Measurements from ENCODE around the gene RAX2. TPM values are rescaled to one million over a fixed set of nuclear protein-coding genes. Genes with fewer than 3 reads are reported as not detected.

Gene RAX2
- total RNA-seq, 1 experiment from 2014 or later, result not detected

DNA sequence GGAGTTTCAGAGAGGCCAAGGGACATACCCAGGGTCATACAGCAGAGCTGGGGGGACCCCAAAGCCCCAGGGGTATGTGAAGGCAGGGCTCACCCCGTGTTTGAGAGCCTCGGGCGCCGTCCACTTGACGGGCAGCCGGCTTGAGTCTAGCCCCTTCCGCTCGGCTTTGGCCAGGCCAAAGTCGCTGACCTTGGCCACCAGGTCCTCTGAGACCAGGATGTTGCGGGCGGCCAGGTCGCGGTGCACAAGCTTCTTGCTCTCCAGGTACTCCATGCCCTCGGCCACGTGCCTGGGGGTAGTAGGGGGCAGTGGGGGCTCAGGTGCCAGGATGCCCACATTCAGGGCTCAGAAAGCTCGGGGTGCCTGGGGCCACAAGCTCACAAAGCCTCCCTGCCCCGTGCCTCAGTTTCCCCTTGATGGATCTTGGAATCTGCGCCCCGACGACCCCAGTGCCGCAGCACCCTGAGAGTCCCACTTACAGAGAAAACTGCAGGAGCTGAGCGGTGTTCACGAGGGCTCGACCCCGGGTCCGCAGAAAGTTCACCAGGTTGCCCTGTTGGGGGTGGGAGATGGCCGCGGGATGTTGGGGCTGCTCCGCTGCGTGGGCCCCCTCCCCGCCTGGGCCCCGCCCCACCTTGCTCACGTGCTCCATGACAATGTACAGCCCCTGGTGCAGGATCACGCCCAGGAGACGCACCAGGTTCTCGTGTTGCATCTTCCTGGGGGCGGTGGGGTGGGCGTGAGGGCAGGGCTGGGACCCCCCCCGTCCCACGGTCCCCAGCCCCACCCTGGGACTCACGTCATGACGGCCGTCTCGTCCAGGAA is 7.1 kb upstream of the RAX2 start (continued):
- no peak for TF ChIP-seq SRF (IDR thresholded peaks at IDR 0.05; ENCODE audit: low read depth)
- no peak for TF ChIP-seq POLR2AphosphoS5 (IDR thresholded peaks at IDR 0.05; ENCODE audit: low read depth, low read length)
- TF ChIP-seq FOSL1 (IDR thresholded peaks at IDR 0.05; ENCODE audit: low read depth), result no peak
- no peak for TF ChIP-seq EGR1 (IDR thresholded peaks at IDR 0.05; ENCODE audit: low read depth)
- TF ChIP-seq ELF1 (IDR thresholded peaks at IDR 0.05; ENCODE audit: borderline replicate concordance, low read depth), result no peak
- TF ChIP-seq CEBPB (IDR thresholded peaks at IDR 0.05; ENCODE audit: low read depth), result no peak
- no peak for TF ChIP-seq YY1 (IDR thresholded peaks at IDR 0.05; ENCODE audit: extremely low read depth, insufficient replicate concordance, low read depth, low read length)
- TF ChIP-seq, protein P1, sequence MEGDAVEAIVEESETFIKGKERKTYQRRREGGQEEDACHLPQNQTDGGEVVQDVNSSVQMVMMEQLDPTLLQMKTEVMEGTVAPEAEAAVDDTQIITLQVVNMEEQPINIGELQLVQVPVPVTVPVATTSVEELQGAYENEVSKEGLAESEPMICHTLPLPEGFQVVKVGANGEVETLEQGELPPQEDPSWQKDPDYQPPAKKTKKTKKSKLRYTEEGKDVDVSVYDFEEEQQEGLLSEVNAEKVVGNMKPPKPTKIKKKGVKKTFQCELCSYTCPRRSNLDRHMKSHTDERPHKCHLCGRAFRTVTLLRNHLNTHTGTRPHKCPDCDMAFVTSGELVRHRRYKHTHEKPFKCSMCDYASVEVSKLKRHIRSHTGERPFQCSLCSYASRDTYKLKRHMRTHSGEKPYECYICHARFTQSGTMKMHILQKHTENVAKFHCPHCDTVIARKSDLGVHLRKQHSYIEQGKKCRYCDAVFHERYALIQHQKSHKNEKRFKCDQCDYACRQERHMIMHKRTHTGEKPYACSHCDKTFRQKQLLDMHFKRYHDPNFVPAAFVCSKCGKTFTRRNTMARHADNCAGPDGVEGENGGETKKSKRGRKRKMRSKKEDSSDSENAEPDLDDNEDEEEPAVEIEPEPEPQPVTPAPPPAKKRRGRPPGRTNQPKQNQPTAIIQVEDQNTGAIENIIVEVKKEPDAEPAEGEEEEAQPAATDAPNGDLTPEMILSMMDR (IDR thresholded peaks at IDR 0.05 in 2 of 3, conservative IDR thresholded peaks at IDR 0.05 in 1 of 3; ENCODE audit: borderline replicate concordance in 1 of 3, insufficient read depth in 1 of 3, low read depth in 2 of 3, low read length in 2 of 3), result no peak
- no peak for TF ChIP-seq CBX3 (IDR thresholded peaks at IDR 0.05; ENCODE audit: low read depth)
- TF ChIP-seq, protein P2, sequence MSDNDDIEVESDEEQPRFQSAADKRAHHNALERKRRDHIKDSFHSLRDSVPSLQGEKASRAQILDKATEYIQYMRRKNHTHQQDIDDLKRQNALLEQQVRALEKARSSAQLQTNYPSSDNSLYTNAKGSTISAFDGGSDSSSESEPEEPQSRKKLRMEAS (IDR thresholded peaks at IDR 0.05), result no peak
- no peak for TF ChIP-seq SIN3A (IDR thresholded peaks at IDR 0.05; ENCODE audit: low read depth)

DNA sequence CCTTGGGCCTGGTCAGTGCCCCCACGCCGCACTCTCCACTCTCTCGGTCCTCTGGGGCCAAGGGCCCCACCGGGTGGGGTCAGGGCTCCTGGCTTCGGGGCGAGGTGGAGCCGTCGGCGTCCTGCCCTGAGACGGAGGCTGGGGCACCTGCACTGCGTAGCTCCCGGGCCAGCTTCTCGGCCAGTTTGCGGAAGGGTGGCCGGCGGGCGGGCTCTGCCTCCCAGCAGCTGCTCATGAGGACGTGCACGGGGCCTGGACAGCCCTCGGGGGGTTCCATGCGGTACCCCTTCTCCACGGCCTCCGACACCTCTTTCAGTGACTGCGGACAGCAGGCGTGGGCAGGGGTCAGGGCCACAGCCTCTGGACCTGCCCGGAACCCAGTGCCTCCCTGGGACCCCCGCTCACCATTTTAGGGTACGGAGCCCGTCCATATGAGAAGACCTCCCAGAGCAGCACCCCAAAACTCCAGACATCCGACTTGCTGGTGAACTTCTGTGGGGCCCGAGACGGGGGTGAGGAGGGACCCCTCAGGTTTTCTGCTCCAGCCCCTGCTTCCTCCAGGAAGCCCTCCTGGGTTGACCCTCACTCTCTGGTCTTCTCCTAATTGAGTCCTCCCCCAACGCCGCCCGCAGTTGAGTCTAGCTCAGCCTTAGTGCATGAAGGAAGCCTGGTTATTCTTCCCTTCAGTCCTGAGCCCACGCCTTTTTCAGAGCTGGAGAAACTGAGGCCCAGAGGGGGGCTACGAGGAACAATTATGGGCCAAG is 6.3 kb upstream of the RAX2 start:
- ChIA-PET CTCF (no interaction called here), RAD21 (ENCODE audit: low non-redundant PET in 1 of 2, low total read pairs in 2 of 2, uncharacterized antibody in 2 of 2, unreplicated experiment in 2 of 2) (no interaction called here), POLR2A (no interaction called here)
- Histone ChIP-seq H3K79me2 (ENCODE audit: insufficient read depth, low read length) (no peaks in the 10 kb centered on the region), H3K4me3 (replicated peaks in 1 of 2; ENCODE audit: low read depth in 1 of 2, low read length in 2 of 2) (no peak overlapping the region), H3K9me3 (ENCODE audit: control insufficient read depth in 1 of 2, insufficient read depth in 1 of 2, low read depth in 1 of 2, low read length in 2 of 2) (peaks cover 9 to 21% of the 10 kb centered on the region in 2 experiments; a peak in 3 of 4 replicates), H3K36me3 (ENCODE audit: control insufficient read depth in 1 of 2, insufficient read depth in 2 of 2, low read length in 2 of 2) (no peaks in the 10 kb centered on the region), H3K4me1 (ENCODE audit: control insufficient read depth in 1 of 2, insufficient read depth in 2 of 2, low read length in 2 of 2) (no peaks in the 10 kb centered on the region), H2AFZ (ENCODE audit: low read depth, low read length, poor library complexity, severe bottlenecking) (no peak overlapping the region), H3K27me3 (ENCODE audit: insufficient read depth, low read length) (no peaks in the 10 kb centered on the region), H3K9ac (ENCODE audit: low read length) (no peak overlapping the region), H3K27ac (ENCODE audit: low read depth, low read length) (no peak overlapping the region), H3K4me2 (ENCODE audit: low read length) (no peak overlapping the region), H4K20me1 (ENCODE audit: insufficient read depth) (no peaks in the 10 kb centered on the region), H3K9me2 (ENCODE audit: insufficient read depth) (no peaks in the 10 kb centered on the region)
- DNase-seq (ENCODE audit: low read depth, low spot score) (no peak), ATAC-seq (no peak)
- intact Hi-C loops (cut with micrococcal nuclease), result no loop called here
- BruUV-seq (replicated peaks), result no TSS peak
- TF ChIP-seq POLR2AphosphoS5 (IDR thresholded peaks at IDR 0.05; ENCODE audit: low read depth, low read length) (no peak), ZFX (IDR thresholded peaks at IDR 0.05) (no peak), FOSL1 (IDR thresholded peaks at IDR 0.05; ENCODE audit: low read depth) (no peak), CEBPB (IDR thresholded peaks at IDR 0.05; ENCODE audit: low read depth) (no peak), POLR2A (IDR thresholded peaks at IDR 0.05; ENCODE audit: borderline replicate concordance, extremely low read depth, insufficient read depth, insufficient read length) (no peak), RAD21 (IDR thresholded peaks at IDR 0.05; ENCODE audit: low read depth) (no peak), SIN3A (IDR thresholded peaks at IDR 0.05; ENCODE audit: low read depth) (no peak), ELF1 (IDR thresholded peaks at IDR 0.05; ENCODE audit: borderline replicate concordance, low read depth) (no peak), YY1 (IDR thresholded peaks at IDR 0.05; ENCODE audit: extremely low read depth, insufficient replicate concordance, low read depth, low read length) (no peak)
- TF ChIP-seq, protein P2 (IDR thresholded peaks at IDR 0.05), result no peak
- TF ChIP-seq, protein P3, sequence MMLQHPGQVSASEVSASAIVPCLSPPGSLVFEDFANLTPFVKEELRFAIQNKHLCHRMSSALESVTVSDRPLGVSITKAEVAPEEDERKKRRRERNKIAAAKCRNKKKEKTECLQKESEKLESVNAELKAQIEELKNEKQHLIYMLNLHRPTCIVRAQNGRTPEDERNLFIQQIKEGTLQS (IDR thresholded peaks at IDR 0.05), result no peak
- TF ChIP-seq, protein P4, sequence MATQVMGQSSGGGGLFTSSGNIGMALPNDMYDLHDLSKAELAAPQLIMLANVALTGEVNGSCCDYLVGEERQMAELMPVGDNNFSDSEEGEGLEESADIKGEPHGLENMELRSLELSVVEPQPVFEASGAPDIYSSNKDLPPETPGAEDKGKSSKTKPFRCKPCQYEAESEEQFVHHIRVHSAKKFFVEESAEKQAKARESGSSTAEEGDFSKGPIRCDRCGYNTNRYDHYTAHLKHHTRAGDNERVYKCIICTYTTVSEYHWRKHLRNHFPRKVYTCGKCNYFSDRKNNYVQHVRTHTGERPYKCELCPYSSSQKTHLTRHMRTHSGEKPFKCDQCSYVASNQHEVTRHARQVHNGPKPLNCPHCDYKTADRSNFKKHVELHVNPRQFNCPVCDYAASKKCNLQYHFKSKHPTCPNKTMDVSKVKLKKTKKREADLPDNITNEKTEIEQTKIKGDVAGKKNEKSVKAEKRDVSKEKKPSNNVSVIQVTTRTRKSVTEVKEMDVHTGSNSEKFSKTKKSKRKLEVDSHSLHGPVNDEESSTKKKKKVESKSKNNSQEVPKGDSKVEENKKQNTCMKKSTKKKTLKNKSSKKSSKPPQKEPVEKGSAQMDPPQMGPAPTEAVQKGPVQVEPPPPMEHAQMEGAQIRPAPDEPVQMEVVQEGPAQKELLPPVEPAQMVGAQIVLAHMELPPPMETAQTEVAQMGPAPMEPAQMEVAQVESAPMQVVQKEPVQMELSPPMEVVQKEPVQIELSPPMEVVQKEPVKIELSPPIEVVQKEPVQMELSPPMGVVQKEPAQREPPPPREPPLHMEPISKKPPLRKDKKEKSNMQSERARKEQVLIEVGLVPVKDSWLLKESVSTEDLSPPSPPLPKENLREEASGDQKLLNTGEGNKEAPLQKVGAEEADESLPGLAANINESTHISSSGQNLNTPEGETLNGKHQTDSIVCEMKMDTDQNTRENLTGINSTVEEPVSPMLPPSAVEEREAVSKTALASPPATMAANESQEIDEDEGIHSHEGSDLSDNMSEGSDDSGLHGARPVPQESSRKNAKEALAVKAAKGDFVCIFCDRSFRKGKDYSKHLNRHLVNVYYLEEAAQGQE (IDR thresholded peaks at IDR 0.05; ENCODE audit: low read depth), result no peak

All from HCT116 (cell line).